ENCODE results near the gene ALCAM.

DNA sequence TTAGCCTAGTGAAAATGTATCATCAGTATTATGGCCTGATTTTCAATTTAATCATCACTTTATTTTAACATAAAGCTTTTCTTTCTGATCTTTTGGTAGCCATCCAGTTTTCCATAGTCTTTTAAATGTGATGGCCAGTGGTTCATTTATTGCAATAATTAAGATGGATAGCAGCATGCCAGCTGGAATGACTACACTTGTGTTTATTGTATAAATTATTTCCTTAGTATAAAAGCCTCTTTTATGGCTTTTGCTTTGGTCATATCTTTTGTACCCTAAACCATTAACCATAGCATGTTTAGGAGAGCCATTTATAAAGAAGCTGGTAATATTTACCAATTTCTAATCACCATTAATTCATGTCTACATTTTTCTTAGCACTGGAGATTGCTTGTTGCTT is 31.7 kb downstream of the ALCAM start:
- TF ChIP-seq, protein P1, sequence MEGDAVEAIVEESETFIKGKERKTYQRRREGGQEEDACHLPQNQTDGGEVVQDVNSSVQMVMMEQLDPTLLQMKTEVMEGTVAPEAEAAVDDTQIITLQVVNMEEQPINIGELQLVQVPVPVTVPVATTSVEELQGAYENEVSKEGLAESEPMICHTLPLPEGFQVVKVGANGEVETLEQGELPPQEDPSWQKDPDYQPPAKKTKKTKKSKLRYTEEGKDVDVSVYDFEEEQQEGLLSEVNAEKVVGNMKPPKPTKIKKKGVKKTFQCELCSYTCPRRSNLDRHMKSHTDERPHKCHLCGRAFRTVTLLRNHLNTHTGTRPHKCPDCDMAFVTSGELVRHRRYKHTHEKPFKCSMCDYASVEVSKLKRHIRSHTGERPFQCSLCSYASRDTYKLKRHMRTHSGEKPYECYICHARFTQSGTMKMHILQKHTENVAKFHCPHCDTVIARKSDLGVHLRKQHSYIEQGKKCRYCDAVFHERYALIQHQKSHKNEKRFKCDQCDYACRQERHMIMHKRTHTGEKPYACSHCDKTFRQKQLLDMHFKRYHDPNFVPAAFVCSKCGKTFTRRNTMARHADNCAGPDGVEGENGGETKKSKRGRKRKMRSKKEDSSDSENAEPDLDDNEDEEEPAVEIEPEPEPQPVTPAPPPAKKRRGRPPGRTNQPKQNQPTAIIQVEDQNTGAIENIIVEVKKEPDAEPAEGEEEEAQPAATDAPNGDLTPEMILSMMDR (conservative IDR thresholded peaks at IDR 0.05 in 1 of 2, IDR thresholded peaks at IDR 0.05 in 1 of 2; ENCODE audit: extremely low read depth in 1 of 2, insufficient read depth in 1 of 2, low read depth in 1 of 2, low read length in 2 of 2): no peak
- TF ChIP-seq EZH2 (IDR thresholded peaks at IDR 0.05; ENCODE audit: borderline replicate concordance, low read length): no peak
